Stimulated activated CD8-positive, alpha-beta memory T cell treated with anti-CD3 and anti-CD28 coated beads, Interleukin-2, amount 100 ng/mL, for 48 hours (primary cell): Measurements from ENCODE around the gene MAGEA12.
"Not testable (repeated sequence)": the region's sequence is repeated elsewhere in the genome, so short reads cannot be mapped to it uniquely, and the experiment has no call there.

ENCODE experiments used
- DNase-seq, 2 donors: peaks; one replicate each; pipeline ENCODE4 v3.0.0-alpha.2; 2020; ENCODE audit warnings: low read depth in 2 of 2

The MAGEA12 gene

DNA sequence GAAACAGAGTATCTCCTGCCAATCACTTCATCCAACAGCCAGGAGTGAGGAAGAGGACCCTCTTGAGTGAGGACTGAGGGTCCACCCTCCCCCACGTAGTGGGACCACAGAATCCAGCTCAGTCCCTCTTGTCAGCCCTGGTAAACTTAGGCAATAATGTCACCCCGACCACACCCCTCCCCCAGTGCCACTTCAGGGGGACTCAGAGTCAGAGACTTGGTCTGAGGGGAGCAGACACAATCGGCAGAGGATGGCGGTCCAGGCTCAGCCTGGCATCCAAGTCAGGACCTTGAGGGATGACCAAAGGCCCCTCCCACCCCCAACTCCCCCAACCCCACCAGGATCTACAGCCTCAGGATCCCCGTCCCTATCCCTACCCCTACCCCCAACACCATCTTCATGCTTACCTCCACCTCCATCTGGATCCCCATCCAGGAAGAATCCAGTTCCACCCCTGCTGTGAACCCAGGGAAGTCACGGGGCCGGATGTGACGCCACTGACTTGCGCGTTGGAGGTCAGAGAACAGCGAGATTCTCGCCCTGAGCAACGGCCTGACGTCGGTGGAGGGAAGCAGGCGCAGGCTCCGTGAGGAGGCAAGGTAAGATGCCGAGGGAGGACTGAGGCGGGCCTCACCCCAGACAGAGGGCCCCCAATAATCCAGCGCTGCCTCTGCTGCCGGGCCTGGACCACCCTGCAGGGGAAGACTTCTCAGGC, at the start of gene MAGEA12, which contains the start of gene CSAG1:
Gene MAGEA12, plus strand, starts transcription at position 497 of the 715 bp plus-strand sequence. CDS start 2,405 bp downstream, outside the sequence.
Gene CSAG1, minus strand, starts transcription at position 461 of the 715 bp plus-strand sequence. CDS start 1,261 bp downstream, outside the sequence.
- DNase-seq: no peak

- not testable (repeated sequence) for DNase-seq
These were observed 35.3 kb upstream of the MAGEA12 start, which contains the start of gene MAGEA3 for GRCh38 chrX:152697952-152698931. Gene MAGEA3, plus strand, starts transcription at chrX:152698794. Its CDS starts 2,039 bp downstream, at chrX:152700833.

DNA sequence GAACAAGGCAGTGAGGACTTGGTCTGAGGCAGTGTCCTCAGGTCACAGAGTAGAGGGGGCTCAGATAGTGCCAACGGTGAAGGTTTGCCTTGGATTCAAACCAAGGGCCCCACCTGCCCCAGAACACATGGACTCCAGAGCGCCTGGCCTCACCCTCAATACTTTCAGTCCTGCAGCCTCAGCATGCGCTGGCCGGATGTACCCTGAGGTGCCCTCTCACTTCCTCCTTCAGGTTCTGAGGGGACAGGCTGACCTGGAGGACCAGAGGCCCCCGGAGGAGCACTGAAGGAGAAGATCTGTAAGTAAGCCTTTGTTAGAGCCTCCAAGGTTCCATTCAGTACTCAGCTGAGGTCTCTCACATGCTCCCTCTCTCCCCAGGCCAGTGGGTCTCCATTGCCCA, 33.2 kb upstream of the MAGEA12 start:
- DNase-seq: not testable (repeated sequence)

DNA sequence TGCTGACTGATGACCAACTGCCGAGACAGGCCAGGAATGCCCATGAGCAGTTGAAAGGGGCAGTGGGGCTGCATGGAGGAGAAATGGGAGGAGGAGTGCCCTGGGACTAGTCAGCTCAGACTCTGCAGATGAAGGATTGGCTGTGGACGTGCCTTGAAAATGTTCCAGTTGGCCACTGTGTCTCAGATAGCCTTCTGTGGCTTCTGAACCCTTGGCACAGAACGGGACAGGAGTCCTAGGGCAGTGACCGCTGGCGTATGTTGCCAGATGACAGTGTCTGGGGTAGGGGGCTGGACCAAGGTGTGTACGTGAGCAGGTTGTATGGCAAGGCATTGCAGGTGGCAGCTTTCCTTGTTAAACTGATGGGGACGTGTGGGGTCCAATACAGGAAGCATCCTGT, 27.1 kb upstream of the MAGEA12 start:
- DNase-seq: not testable (repeated sequence)

GRCh38 chrX:152709173-152709572, 24.4 kb upstream of the MAGEA12 start, which contains the start of gene CSAG2:
Gene CSAG2, minus strand, starts transcription at chrX:152709273. Its CDS starts 161 bp downstream, at chrX:152709112.
- DNase-seq: not testable (repeated sequence)

GRCh38 chrX:152713195-152713594, 20.4 kb upstream of the MAGEA12 start:
- DNase-seq: not testable (repeated sequence)

- not testable (repeated sequence) for DNase-seq
These were observed 19.5 kb upstream of the MAGEA12 start, which contains the start of gene MAGEA2B for GRCh38 chrX:152713815-152714787. Gene MAGEA2B, plus strand, starts transcription at chrX:152714628. Its CDS starts 2,479 bp downstream, at chrX:152717107.

- no peak for DNase-seq
These were observed 8.1 kb upstream of the MAGEA12 start for GRCh38 chrX:152725409-152725808.

GRCh38 chrX:152734143-152734858, 744 bp downstream of the MAGEA12 start:
- DNase-seq: not testable (repeated sequence)

- DNase-seq: no peak
These were observed 1.5 kb downstream of the MAGEA12 start for GRCh38 chrX:152735101-152735500.

DNA sequence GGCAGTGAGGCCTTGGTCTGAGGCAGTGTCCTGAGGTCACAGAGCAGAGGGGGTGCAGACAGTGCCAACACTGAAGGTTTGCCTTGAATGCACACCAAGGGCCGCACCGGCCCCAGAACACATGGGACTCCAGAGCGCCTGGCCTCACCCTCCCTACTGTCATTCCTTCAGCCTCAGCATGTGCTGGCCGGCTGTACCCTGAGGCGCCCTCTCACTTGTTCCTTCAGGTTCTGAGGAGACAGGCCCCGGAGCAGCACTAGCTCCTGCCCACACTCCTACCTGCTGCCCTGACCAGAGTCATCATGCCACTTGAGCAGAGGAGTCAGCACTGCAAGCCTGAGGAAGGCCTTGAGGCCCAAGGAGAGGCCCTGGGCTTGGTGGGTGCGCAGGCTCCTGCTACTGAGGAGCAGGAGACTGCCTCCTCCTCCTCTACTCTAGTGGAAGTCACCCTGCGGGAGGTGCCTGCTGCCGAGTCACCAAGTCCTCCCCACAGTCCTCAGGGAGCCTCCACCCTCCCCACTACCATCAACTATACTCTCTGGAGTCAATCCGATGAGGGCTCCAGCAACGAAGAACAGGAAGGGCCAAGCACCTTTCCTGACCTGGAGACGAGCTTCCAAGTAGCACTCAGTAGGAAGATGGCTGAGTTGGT, 2.4 kb downstream of the MAGEA12 start:
- no peak for DNase-seq

- not testable (repeated sequence) for DNase-seq
These were observed 3.0 kb downstream of the MAGEA12 start for GRCh38 chrX:152736528-152736927.

DNA sequence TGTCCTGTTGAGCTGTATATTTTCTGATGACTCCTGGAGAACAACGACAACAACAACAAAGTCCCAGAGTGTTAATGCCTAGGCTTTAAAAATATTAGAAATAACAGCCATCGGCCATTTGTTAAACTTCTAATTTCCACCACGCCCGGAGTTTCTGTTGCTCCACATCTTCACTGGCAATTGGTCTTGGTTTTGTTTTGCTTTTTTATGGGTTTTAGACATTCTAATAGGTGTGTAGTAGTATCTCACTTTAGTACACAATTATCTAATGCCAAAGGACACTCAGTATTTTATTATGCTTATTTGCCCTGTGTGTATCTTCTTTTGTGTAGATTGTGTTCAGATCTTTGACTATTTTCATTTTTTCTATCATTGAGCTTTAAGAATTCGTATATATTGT, 5.0 kb downstream of the MAGEA12 start:
- no peak for DNase-seq

DNA sequence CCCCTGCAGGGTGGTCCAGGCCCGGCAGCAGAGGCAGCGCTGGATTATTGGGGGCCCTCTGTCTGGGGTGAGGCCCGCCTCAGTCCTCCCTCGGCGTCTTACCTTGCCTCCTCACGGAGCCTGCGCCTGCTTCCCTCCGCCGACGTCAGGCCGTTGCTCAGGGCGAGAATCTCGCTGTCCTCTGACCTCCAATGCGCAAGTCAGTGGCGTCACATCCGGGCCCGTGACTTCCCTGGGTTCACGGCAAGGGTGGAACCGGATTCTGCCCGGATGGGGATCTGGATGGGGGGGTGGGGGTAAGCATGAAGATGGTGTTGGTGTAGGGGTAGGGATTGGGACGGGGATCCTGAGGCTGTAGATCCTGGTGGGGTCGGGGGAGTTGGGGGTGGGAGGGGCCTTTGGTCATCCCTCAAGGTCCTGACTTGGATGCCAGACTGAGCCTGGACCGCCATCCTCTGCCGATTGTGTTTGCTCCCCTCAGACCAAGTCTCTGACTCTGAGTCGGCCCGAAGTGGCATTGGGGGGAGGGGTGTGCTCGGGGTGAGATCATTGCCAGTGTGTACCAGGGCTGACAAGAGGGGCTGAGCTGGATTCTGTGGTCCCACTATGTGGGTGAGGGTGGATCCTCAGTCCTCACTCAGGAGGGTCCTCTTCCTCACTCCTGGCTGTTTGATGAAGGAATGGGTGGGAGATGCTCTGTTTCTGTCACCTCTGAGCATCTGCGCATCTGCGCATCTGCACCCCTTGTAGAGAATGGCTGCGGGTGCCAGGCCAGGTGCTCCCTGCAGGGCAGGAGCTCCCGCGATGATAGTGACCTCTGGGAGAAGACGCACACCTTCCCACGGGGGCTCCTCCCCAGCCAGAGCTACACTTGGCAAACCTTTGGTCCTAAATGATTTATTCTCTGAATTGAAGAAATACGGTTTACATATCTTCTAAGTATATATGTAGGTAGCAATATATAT, 20.4 kb downstream of the MAGEA12 start, which contains the start of gene MAGEA2:
Gene MAGEA2, minus strand, starts transcription at position 157 of the 965 bp plus-strand sequence. CDS start 2,479 bp downstream, outside the sequence.
- not testable (repeated sequence) for DNase-seq

DNA sequence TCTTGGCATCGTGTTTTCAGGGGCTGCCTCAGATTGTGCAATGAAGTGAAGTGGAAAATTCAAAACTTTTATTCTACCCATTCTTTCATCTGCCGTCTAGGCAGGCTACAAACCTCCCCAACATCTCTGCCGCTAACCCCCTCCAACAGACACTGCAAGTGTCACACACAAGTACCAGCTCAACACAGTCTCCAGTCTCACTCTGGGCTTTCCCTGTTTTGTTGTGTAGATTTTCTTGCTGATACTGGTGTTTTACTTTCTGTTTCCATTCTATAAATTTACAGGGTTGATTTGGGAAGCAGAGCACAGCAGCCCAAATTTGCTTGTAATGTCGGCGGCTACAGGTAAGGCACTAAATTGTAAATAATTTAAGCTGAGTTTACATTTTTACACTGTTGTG, 21.3 kb downstream of the MAGEA12 start:
- DNase-seq: not testable (repeated sequence)

- not testable (repeated sequence) for DNase-seq
These were observed 25.4 kb downstream of the MAGEA12 start, which contains the start of gene CSAG3 for GRCh38 chrX:152758918-152759317. Gene CSAG3, plus strand, starts transcription at chrX:152759218.

DNA sequence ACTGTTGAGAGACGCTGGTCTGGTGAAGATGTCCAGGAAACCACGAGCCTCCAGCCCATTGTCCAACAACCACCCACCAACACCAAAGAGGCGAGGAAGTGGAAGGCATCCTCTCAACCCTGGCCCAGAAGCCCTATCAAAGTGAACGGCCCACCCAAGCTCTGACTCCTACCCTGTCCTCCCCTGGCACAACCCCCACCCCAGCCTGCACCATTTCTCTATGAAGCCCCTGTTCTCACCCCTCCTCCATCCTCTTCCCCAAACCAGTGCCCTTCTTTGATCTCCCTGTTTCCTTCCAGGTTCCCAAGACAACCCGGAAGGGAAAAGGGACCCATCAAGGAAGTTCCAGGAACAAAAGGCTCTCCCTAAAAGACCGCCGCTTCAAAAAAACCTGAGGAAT, 26.0 kb downstream of the MAGEA12 start:
- not testable (repeated sequence) for DNase-seq

DNA sequence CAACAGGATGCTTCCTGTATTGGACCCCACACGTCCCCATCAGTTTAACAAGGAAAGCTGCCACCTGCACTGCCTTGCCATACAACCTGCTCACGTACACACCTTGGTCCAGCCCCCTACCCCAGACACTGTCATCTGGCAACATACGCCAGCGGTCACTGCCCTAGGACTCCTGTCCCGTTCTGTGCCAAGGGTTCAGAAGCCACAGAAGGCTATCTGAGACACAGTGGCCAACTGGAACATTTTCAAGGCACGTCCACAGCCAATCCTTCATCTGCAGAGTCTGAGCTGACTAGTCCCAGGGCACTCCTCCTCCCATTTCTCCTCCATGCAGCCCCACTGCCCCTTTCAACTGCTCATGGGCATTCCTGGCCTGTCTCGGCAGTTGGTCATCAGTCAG, 28.0 kb downstream of the MAGEA12 start:
- DNase-seq: not testable (repeated sequence)
